Activated T-helper 17 cell treated with anti-CD3 and anti-CD28 coated beads, Interleukin-2, amount 50 U/mL, for 72 hours (primary cell): ENCODE results near the gene IGFBP2. TPM values are rescaled to one million over a fixed set of nuclear protein-coding genes. Genes with fewer than 3 reads are reported as not detected.

ENCODE experiments used
- ATAC-seq: fragments of 150-1000 bp; cut with Tn5 transposase; replicated peaks from 2 replicates; pipeline ENCODE4 v1.10.0; 2021; ENCODE audit warnings: mild to moderate bottlenecking, moderate library complexity
- H3K27ac Mint-ChIP-seq: one replicate; pipeline ENCODE4 v1.8.0; 2022; ENCODE audit warnings: mixed read lengths
- H3K27me3 Mint-ChIP-seq: one replicate; pipeline ENCODE4 v1.8.0; 2022; ENCODE audit warnings: mixed read lengths
- H3K36me3 Mint-ChIP-seq: one replicate; pipeline ENCODE4 v1.8.0; 2022; ENCODE audit warnings: low read depth, mild to moderate bottlenecking, mixed read lengths
- H3K4me1 Mint-ChIP-seq: one replicate; pipeline ENCODE4 v1.8.0; 2022; ENCODE audit warnings: mixed read lengths
- H3K4me3 Mint-ChIP-seq: one replicate; pipeline ENCODE4 v1.8.0; 2022; ENCODE audit warnings: mild to moderate bottlenecking, mixed read lengths
- H3K9me3 Mint-ChIP-seq: one replicate; pipeline ENCODE4 v1.8.0; 2022; ENCODE audit warnings: mixed read lengths
- total RNA-seq, 2 donors: library from RNA; stranded (reverse); gene quantifications; one replicate each; pipeline ENCODE4 v1.2.3, GENCODE V29; 2022

The IGFBP2 gene
- total RNA-seq, 2 donors from 2014 or later = 0.32 TPM; not detected in 1

GRCh38 chr2:216603010-216603883 lies 30.0 kb upstream of the IGFBP2 start:
- peaks cover 44% of the 10 kb centered on the region for H3K27me3 Mint-ChIP-seq
- H3K4me1 Mint-ChIP-seq = peaks cover 9% of the 10 kb centered on the region
- no peak for ATAC-seq
- no peak overlapping the region for H3K27ac Mint-ChIP-seq
- H3K4me3 Mint-ChIP-seq = no peak overlapping the region
- H3K9me3 Mint-ChIP-seq = peaks cover 3% of the 10 kb centered on the region
- H3K36me3 Mint-ChIP-seq = peaks cover 9% of the 10 kb centered on the region

- Mint-ChIP-seq H3K9me3 (peaks cover 3% of the 10 kb centered on the region), H3K4me3 (no peak overlapping the region), H3K27me3 (peaks cover 43% of the 10 kb centered on the region), H3K4me1 (peaks cover 9% of the 10 kb centered on the region), H3K27ac (no peak overlapping the region), H3K36me3 (peaks cover 9% of the 10 kb centered on the region)
- ATAC-seq = no peak
These were observed 29.4 kb upstream of the IGFBP2 start for GRCh38 chr2:216603884-216604245.

GRCh38 chr2:216604458-216604857 lies 28.8 kb upstream of the IGFBP2 start:
- H3K4me1 Mint-ChIP-seq = peaks cover 9% of the 10 kb centered on the region

GRCh38 chr2:216606551-216607276 lies 26.5 kb upstream of the IGFBP2 start:
- Mint-ChIP-seq H3K9me3 (peaks cover 3% of the 10 kb centered on the region), H3K4me3 (peak overlapping the region; percentile 84), H3K36me3 (peaks cover 9% of the 10 kb centered on the region)

More at GRCh38 chr2:216604458-216604857, 28.8 kb upstream of the IGFBP2 start:
- Mint-ChIP-seq H3K9me3 (peaks cover 3% of the 10 kb centered on the region), H3K4me3 (no peak overlapping the region), H3K27ac (no peak overlapping the region), H3K27me3 (peaks cover 41% of the 10 kb centered on the region), H3K36me3 (peaks cover 9% of the 10 kb centered on the region)
- no peak for ATAC-seq

GRCh38 chr2:216607277-216607560 lies 26.0 kb upstream of the IGFBP2 start:
- peak overlapping the region; percentile 98 for H3K27ac Mint-ChIP-seq
- H3K27me3 Mint-ChIP-seq = peaks cover 40% of the 10 kb centered on the region
- peak; percentile 17 for ATAC-seq

More at GRCh38 chr2:216606551-216607276, 26.5 kb upstream of the IGFBP2 start:
- H3K27ac Mint-ChIP-seq = peak overlapping the region; percentile 98
- peaks cover 9% of the 10 kb centered on the region for H3K4me1 Mint-ChIP-seq
- ATAC-seq = peak; percentile 89
- H3K27me3 Mint-ChIP-seq = peaks cover 38% of the 10 kb centered on the region

GRCh38 chr2:216608525-216608924 lies 24.7 kb upstream of the IGFBP2 start:
- peaks cover 9% of the 10 kb centered on the region for H3K36me3 Mint-ChIP-seq
- H3K27me3 Mint-ChIP-seq = peaks cover 36% of the 10 kb centered on the region
- ATAC-seq = no peak
- no peak overlapping the region for H3K27ac Mint-ChIP-seq
- peaks cover 9% of the 10 kb centered on the region for H3K4me1 Mint-ChIP-seq
- peaks cover 3% of the 10 kb centered on the region for H3K9me3 Mint-ChIP-seq
- no peak overlapping the region for H3K4me3 Mint-ChIP-seq

More at GRCh38 chr2:216607277-216607560, 26.0 kb upstream of the IGFBP2 start:
- peaks cover 3% of the 10 kb centered on the region for H3K9me3 Mint-ChIP-seq
- H3K36me3 Mint-ChIP-seq = peaks cover 9% of the 10 kb centered on the region
- H3K4me3 Mint-ChIP-seq = peak overlapping the region; percentile 84
- H3K4me1 Mint-ChIP-seq = peaks cover 9% of the 10 kb centered on the region

- Mint-ChIP-seq H3K4me1 (no peaks in the 10 kb centered on the region), H3K9me3 (no peaks in the 10 kb centered on the region), H3K27me3 (peaks cover 22% of the 10 kb centered on the region), H3K4me3 (no peak overlapping the region), H3K36me3 (no peaks in the 10 kb centered on the region), H3K27ac (no peak overlapping the region)
- no peak for ATAC-seq
These were observed 17.7 kb upstream of the IGFBP2 start for GRCh38 chr2:216615298-216616082.

- H3K4me3 Mint-ChIP-seq = no peak overlapping the region
- peaks cover 21% of the 10 kb centered on the region for H3K27me3 Mint-ChIP-seq
- no peaks in the 10 kb centered on the region for H3K4me1 Mint-ChIP-seq
- ATAC-seq = no peak
- no peaks in the 10 kb centered on the region for H3K9me3 Mint-ChIP-seq
- no peak overlapping the region for H3K27ac Mint-ChIP-seq
- no peaks in the 10 kb centered on the region for H3K36me3 Mint-ChIP-seq
These were observed 17.0 kb upstream of the IGFBP2 start for GRCh38 chr2:216616083-216616678.

GRCh38 chr2:216617159-216617815 lies 15.9 kb upstream of the IGFBP2 start:
- H3K27ac Mint-ChIP-seq = no peak overlapping the region
- no peak for ATAC-seq

GRCh38 chr2:216618785-216619184 lies 14.4 kb upstream of the IGFBP2 start:
- Mint-ChIP-seq H3K9me3 (no peaks in the 10 kb centered on the region), H3K4me1 (no peaks in the 10 kb centered on the region), H3K27ac (no peak overlapping the region), H3K4me3 (no peak overlapping the region), H3K36me3 (no peaks in the 10 kb centered on the region), H3K27me3 (peaks cover 15% of the 10 kb centered on the region)
- ATAC-seq = no peak

More at GRCh38 chr2:216617159-216617815, 15.9 kb upstream of the IGFBP2 start:
- H3K27me3 Mint-ChIP-seq = peaks cover 15% of the 10 kb centered on the region
- no peaks in the 10 kb centered on the region for H3K9me3 Mint-ChIP-seq
- no peak overlapping the region for H3K4me3 Mint-ChIP-seq
- H3K4me1 Mint-ChIP-seq = no peaks in the 10 kb centered on the region
- no peaks in the 10 kb centered on the region for H3K36me3 Mint-ChIP-seq

- ATAC-seq = no peak
- Mint-ChIP-seq H3K9me3 (no peaks in the 10 kb centered on the region), H3K4me3 (no peak overlapping the region), H3K27me3 (peaks cover 15% of the 10 kb centered on the region), H3K27ac (peak overlapping the region; percentile 28), H3K4me1 (no peaks in the 10 kb centered on the region), H3K36me3 (no peaks in the 10 kb centered on the region)
These were observed 13.5 kb upstream of the IGFBP2 start for GRCh38 chr2:216619411-216620393.

- no peaks in the 10 kb centered on the region for H3K36me3 Mint-ChIP-seq
These were observed 12.4 kb upstream of the IGFBP2 start for GRCh38 chr2:216620786-216621185.

GRCh38 chr2:216621292-216621691 lies 11.9 kb upstream of the IGFBP2 start:
- no peaks in the 10 kb centered on the region for H3K9me3 Mint-ChIP-seq
- H3K4me3 Mint-ChIP-seq = no peak overlapping the region
- H3K36me3 Mint-ChIP-seq = no peaks in the 10 kb centered on the region
- ATAC-seq = no peak
- H3K27ac Mint-ChIP-seq = no peak overlapping the region
- H3K4me1 Mint-ChIP-seq = no peaks in the 10 kb centered on the region
- H3K27me3 Mint-ChIP-seq = peaks cover 15% of the 10 kb centered on the region

More at GRCh38 chr2:216620786-216621185, 12.4 kb upstream of the IGFBP2 start:
- no peaks in the 10 kb centered on the region for H3K4me1 Mint-ChIP-seq
- no peaks in the 10 kb centered on the region for H3K9me3 Mint-ChIP-seq
- ATAC-seq = no peak
- H3K4me3 Mint-ChIP-seq = no peak overlapping the region
- H3K27ac Mint-ChIP-seq = no peak overlapping the region
- peaks cover 15% of the 10 kb centered on the region for H3K27me3 Mint-ChIP-seq
